ENCODE data around the gene TNRC6C. TPM values are rescaled to one million over a fixed set of nuclear protein-coding genes. Genes with fewer than 3 reads are reported as not detected.

Gene TNRC6C
- total and polyA plus RNA-seq, 9 of the 15 experiments (the other 6 are each of a cell fraction or from before 2014, with no cell fraction given): 0.20 to 4.9 (median 2.3) TPM

GRCh38 chr17:78127239-78127887 is 168.9 kb downstream of the TNRC6C start (continued):
- TF ChIP-seq MXD1 (CRISPR knock-in tag; IDR thresholded peaks at IDR 0.05; ENCODE audit: borderline replicate concordance, poor library complexity, severe bottlenecking): no peak
- TF ChIP-seq BRD9 (IDR thresholded peaks at IDR 0.05; ENCODE audit: low read depth, partially characterized antibody): no peak
- peak in 1 of 2 experiments; percentile 59; a peak in 2 of 4 replicates for TF ChIP-seq TBL1XR1 (IDR thresholded peaks at IDR 0.05; ENCODE audit: low read length in 2 of 2)
- no peak for TF ChIP-seq ZNF436 (CRISPR knock-in tag; IDR thresholded peaks at IDR 0.05)
- TF ChIP-seq PHF8 (IDR thresholded peaks at IDR 0.05; ENCODE audit: borderline replicate concordance, low read length): peak; percentile 33; the same call in 1 of the 2 replicates
- 0 out of 2 replicates have a peak, but pooled peaks have one; percentile 21 for TF ChIP-seq L3MBTL2 (IDR thresholded peaks at IDR 0.05)
- peak; percentile 87 for TF ChIP-seq NR2C1 (IDR thresholded peaks at IDR 0.05)
- TF ChIP-seq NR2C1 (tag; IDR thresholded peaks at IDR 0.05): peak; percentile 91
- peak; percentile 39 for TF ChIP-seq MAX (CRISPR knock-in tag; IDR thresholded peaks at IDR 0.05)
- TF ChIP-seq POLR3A (IDR thresholded peaks at IDR 0.05; ENCODE audit: borderline replicate concordance, extremely low read depth, insufficient read depth, insufficient read length): no peak
- TF ChIP-seq STAT5A (IDR thresholded peaks at IDR 0.05; ENCODE audit: borderline replicate concordance, low read length): no peak
- TF ChIP-seq PATZ1 (CRISPR knock-in tag; IDR thresholded peaks at IDR 0.05; ENCODE audit: borderline replicate concordance): 0 out of 2 replicates have a peak, but pooled peaks have one; percentile 57
- 0 out of 2 replicates have a peak, but pooled peaks have one; percentile 65 for TF ChIP-seq ZNF830 (CRISPR knock-in tag; IDR thresholded peaks at IDR 0.05)
- TF ChIP-seq SLC30A9 (CRISPR knock-in tag; IDR thresholded peaks at IDR 0.05): no peak
- TF ChIP-seq EP400 (IDR thresholded peaks at IDR 0.05): peak; percentile 71; the same call in 1 of the 2 replicates
- TF ChIP-seq HNRNPH1 (optimal IDR thresholded peaks at IDR 0.05; ENCODE audit: low read depth, low read length): no peak
- no peak for TF ChIP-seq ZNF778 (CRISPR knock-in tag; IDR thresholded peaks at IDR 0.05)
- no peak for TF ChIP-seq SRSF3 (IDR thresholded peaks at IDR 0.05; ENCODE audit: insufficient read depth, low read length)
- no peak for TF ChIP-seq SNRNP70 (optimal IDR thresholded peaks at IDR 0.05; ENCODE audit: low read depth, low read length)
- no peak for TF ChIP-seq TEAD1 (CRISPR knock-in tag; IDR thresholded peaks at IDR 0.05)
- TF ChIP-seq RAD51 (IDR thresholded peaks at IDR 0.05; ENCODE audit: borderline replicate concordance, low read depth): no peak
- TF ChIP-seq, protein P1, sequence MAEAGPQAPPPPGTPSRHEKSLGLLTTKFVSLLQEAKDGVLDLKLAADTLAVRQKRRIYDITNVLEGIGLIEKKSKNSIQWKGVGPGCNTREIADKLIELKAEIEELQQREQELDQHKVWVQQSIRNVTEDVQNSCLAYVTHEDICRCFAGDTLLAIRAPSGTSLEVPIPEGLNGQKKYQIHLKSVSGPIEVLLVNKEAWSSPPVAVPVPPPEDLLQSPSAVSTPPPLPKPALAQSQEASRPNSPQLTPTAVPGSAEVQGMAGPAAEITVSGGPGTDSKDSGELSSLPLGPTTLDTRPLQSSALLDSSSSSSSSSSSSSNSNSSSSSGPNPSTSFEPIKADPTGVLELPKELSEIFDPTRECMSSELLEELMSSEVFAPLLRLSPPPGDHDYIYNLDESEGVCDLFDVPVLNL (CRISPR knock-in tag; IDR thresholded peaks at IDR 0.05; ENCODE audit: low read depth): no peak
- TF ChIP-seq, protein P2, sequence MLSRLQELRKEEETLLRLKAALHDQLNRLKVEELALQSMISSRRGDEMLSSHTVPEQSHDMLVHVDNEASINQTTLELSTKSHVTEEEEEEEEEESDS (CRISPR knock-in tag; IDR thresholded peaks at IDR 0.05): no peak
- TF ChIP-seq NFXL1 (CRISPR knock-in tag; IDR thresholded peaks at IDR 0.05): no peak
- TF ChIP-seq ETS2 (tag; IDR thresholded peaks at IDR 0.05; ENCODE audit: borderline replicate concordance, poor library complexity, severe bottlenecking): no peak
